Measurements from ENCODE around the gene GRIK4.

DNA sequence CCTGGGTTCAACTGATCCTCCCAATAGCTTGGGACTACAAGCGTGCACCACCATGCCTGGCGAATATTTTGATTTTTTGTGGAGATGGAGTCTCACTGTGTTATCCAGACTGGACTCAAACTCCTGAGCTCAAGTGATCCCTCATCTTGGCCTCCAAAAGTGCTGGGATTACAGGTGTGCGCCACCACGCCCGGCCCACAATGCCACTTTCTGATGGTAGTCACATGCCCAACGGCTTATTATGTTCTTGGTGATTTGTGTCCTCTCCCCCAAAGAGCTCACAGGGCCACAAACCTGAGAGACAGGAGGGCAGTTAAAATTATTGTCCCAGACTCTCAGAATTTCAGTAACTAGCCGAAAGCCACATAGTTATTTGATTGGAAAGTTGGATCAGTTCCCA, 9.6 kb downstream of the GRIK4 start:
- TF ChIP-seq, protein P1, sequence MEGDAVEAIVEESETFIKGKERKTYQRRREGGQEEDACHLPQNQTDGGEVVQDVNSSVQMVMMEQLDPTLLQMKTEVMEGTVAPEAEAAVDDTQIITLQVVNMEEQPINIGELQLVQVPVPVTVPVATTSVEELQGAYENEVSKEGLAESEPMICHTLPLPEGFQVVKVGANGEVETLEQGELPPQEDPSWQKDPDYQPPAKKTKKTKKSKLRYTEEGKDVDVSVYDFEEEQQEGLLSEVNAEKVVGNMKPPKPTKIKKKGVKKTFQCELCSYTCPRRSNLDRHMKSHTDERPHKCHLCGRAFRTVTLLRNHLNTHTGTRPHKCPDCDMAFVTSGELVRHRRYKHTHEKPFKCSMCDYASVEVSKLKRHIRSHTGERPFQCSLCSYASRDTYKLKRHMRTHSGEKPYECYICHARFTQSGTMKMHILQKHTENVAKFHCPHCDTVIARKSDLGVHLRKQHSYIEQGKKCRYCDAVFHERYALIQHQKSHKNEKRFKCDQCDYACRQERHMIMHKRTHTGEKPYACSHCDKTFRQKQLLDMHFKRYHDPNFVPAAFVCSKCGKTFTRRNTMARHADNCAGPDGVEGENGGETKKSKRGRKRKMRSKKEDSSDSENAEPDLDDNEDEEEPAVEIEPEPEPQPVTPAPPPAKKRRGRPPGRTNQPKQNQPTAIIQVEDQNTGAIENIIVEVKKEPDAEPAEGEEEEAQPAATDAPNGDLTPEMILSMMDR (IDR thresholded peaks at IDR 0.05; ENCODE audit: insufficient read depth, low read length): no peak
- TF ChIP-seq POLR2AphosphoS5 (IDR thresholded peaks at IDR 0.05; ENCODE audit: low read depth) (no peak), GABPA (IDR thresholded peaks at IDR 0.05; ENCODE audit: low read depth) (no peak)
- TF ChIP-seq, protein P2, sequence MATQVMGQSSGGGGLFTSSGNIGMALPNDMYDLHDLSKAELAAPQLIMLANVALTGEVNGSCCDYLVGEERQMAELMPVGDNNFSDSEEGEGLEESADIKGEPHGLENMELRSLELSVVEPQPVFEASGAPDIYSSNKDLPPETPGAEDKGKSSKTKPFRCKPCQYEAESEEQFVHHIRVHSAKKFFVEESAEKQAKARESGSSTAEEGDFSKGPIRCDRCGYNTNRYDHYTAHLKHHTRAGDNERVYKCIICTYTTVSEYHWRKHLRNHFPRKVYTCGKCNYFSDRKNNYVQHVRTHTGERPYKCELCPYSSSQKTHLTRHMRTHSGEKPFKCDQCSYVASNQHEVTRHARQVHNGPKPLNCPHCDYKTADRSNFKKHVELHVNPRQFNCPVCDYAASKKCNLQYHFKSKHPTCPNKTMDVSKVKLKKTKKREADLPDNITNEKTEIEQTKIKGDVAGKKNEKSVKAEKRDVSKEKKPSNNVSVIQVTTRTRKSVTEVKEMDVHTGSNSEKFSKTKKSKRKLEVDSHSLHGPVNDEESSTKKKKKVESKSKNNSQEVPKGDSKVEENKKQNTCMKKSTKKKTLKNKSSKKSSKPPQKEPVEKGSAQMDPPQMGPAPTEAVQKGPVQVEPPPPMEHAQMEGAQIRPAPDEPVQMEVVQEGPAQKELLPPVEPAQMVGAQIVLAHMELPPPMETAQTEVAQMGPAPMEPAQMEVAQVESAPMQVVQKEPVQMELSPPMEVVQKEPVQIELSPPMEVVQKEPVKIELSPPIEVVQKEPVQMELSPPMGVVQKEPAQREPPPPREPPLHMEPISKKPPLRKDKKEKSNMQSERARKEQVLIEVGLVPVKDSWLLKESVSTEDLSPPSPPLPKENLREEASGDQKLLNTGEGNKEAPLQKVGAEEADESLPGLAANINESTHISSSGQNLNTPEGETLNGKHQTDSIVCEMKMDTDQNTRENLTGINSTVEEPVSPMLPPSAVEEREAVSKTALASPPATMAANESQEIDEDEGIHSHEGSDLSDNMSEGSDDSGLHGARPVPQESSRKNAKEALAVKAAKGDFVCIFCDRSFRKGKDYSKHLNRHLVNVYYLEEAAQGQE (IDR thresholded peaks at IDR 0.05; ENCODE audit: insufficient replicate concordance, low read depth): no peak
